Stimulated activated CD8-positive, alpha-beta memory T cell treated with anti-CD3 and anti-CD28 coated beads, Interleukin-4, amount 100 ng/mL, for 48 hours (primary cell): ENCODE data around the gene ZBTB18.
"Not testable (repeated sequence)": the region's sequence is repeated elsewhere in the genome, so short reads cannot be mapped to it uniquely, and the experiment has no call there.

ENCODE experiments used
- DNase-seq: peaks from one replicate; pipeline ENCODE4 v3.0.0-alpha.2; 2020

Gene ZBTB18

GRCh38 chr1:244050835-244051444, at the start of gene ZBTB18:
ZBTB18 (plus strand) TSS chr1:244051283; CDS start chr1:244051432, 149 bp downstream.
- DNase-seq = no peak

DNA sequence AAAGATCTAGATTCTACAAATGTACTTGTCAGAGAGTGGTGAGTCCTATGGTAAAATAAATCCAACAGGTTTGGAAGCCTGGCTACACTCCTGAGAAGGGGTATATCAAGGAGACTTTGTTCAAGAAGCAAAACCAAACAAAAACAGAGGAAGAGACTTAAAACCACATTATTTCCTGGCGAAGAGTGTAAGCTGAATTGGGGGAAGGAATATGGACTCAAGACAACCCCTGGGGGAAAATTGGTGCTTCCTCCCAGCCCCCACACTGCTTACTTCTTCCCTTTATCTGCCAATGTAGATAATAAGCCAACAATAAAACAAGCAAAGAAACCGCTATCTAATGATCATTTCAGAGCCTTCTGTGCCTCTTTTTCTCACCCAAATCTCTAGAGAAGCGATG, 48.4 kb upstream of the ZBTB18 start:
- no peak for DNase-seq

- no peak for DNase-seq
Measured at GRCh38 chr1:244005455-244005854, 45.6 kb upstream of the ZBTB18 start.

- DNase-seq = no peak
Measured at GRCh38 chr1:244006381-244006901, 44.6 kb upstream of the ZBTB18 start.

DNA sequence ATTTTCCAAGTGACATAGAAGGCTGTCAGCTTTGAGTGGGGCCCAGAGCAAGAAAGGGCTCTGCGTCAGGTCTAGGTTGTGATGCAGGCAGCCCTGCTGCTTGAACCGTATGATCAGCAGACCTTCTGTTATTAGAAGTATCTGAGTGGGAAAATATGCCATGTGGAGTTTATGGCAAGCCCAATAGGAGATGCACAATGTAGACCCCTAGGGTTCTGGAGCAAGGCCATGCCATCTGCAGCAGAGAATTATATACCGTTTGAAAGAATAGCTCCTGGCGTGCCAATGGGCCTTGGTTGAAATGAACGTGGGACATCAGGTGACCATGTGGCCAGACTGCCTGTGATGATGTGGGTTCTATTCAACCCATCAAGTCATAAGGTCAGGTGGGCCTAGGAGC, 44.1 kb upstream of the ZBTB18 start:
- DNase-seq = no peak

DNA sequence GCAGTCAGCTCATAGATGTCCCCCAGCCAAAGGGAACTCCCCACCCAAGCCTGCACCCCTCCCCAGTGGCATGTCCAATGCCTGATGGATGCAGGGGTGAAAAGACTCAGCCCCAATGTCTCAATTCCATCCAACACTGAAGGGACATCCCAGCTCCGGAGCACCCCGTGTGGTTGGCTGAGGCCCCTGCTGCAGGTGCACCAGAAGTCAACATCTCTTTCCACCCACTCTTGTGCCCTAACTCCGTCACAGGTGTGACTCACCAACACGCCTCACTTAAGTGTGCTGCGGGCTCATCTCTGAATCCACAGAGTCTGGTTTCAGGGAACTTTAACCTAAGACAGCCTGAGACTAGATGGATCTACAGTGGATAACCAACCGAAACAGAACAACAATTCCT, 40.9 kb upstream of the ZBTB18 start:
- DNase-seq = peak; percentile 59

DNA sequence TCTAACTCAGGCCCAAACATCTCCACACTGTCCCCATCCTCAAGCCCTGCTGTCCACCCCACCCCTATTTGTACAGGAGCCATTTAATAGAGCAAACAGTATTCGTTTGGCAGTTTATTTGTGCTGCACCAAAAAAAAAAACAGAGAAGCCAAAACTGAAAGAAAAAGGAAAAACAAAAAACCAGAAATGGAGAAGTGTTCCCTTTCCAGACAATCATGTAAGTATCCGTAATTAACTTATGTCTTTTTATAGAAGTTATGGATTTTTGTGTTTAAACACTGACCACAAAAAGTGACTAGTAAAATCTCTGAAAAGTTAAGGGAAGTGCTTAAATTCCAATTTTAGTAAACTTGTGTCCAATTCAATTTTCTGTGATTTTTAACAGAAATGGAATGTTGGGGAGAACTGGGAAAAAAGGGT, 40.4 kb upstream of the ZBTB18 start:
- no peak for DNase-seq

DNA sequence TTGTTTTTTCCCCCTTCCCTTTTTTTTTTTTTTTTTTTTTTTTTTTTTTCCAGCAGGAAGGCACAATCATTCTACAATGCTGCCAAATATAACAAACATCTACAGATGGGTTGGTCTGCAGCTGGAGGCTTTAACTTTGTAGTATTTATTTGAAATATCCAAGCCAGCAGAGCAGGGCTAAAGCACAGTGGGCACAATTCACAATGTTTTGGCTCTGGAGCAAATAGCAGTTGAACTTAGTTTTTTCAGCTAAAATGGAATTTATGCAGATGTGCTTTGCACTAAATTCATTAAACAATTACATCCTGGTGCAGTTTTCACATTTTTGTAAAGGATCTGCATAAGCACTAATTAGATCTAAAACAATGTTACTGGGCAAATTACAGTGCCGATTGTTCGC, 39.8 kb upstream of the ZBTB18 start:
- DNase-seq = no peak

GRCh38 chr1:244011786-244012185, 39.3 kb upstream of the ZBTB18 start:
- no peak for DNase-seq

DNA sequence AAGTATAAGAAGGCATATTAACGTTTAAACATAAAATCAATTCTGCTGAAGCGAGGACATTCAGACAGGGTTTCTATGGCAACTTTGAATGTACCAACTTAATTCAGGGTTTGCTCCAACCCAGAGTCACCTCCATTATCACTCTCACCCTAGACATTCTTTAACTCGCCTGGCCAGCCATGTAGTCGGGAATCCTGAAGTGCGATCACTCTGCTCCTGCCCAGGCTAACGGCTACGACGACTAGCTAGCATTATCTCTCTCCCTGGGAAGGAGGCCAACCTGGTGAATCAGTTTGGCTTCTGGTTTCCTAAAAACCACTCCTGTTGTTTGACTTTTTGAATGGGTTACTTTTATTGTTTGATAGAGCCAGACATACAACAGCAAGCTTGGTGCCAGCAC, 38.9 kb upstream of the ZBTB18 start:
- no peak for DNase-seq

DNA sequence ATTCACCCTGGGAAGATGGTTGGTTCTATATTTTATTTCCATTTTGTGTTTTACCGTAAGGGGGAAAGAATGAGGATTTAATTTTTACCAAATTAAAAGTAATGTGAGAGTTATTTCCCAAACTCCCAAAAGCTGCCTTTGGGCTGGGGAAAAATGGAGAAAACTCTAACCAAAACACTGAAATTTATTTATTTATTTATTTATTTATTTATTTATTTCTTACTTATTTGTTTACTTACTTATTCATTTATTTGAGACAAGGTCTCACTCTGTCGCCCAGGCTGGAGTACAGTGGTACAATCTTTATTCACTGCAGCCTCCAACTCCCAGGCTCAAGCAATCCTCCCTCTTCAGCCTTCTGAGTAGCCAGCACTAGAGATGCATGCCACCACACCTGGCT, 38.0 kb upstream of the ZBTB18 start:
- no peak for DNase-seq

DNA sequence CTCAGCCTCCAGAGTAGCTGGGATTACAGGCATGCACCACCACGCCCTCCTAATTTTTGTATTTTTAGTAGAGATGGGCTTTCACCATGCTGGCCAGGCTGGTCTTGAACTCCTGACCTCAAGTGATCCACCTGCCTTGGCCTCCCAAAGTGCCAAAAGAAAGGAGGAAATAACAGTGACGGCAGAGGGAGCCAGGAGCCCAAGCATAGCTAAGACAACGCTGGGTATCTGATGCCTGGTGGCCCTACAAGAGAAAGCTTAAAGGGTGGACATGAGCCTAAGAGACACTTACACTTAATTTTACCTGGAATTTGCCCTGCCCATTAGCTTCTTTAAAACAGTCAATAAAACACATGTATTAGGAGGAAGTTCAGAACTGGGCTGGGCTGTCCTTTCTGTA, 36.2 kb upstream of the ZBTB18 start:
- not testable (repeated sequence) for DNase-seq

- DNase-seq = no peak
Measured at GRCh38 chr1:244019982-244020485, 31.0 kb upstream of the ZBTB18 start.

DNA sequence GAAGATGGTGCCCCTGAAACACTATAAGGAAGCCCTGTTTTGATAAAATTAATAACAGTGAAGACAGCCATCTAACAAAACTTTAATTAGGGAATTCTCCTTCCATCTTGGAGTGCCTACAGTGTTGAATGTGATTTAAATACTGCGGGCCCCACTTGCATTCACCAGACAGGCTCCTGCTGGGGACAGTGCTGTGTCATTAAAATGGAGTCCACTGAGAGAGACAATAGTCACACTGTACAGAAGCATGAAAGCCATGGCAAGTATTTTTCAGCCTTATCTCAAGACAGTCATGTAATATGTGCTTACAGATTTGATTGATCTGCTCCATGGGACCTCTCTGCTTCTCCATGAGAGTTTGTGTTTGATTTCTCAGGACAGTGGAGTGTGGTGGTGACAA, 29.7 kb upstream of the ZBTB18 start:
- no peak for DNase-seq

GRCh38 chr1:244022311-244022710, 28.8 kb upstream of the ZBTB18 start:
- DNase-seq = no peak

GRCh38 chr1:244022864-244023440, 28.1 kb upstream of the ZBTB18 start:
- no peak for DNase-seq

DNA sequence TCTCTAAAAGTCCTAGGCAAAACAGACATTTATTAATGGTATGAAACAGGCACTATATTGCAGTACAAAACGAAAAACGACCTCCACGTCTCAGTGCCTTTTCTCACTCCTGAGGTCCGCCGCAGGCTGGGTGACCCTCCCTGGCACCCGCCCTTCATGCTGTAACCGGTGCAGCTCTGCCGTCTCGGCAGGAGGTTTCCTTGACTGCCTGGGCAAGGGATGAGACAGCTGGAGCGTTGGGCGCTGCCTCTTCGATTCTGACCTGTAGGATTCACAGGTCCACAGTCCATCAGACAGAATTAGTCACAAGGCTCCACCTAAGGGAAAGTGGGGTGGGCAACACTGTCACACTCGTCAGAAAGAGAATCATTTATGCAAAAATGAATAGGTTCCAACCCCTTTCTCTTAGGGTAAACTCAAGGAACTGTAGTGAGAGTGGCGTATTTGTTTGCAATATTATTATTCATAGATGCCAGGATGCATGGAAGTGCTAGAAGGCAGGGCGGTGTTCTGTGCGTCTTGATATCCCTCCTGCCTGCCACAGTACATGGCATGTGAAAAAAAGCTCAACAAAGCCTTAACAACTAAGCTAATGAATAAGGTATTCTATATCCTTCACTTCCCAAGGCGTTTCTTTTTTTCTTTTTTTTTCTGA, 23.5 kb upstream of the ZBTB18 start:
- no peak for DNase-seq

DNA sequence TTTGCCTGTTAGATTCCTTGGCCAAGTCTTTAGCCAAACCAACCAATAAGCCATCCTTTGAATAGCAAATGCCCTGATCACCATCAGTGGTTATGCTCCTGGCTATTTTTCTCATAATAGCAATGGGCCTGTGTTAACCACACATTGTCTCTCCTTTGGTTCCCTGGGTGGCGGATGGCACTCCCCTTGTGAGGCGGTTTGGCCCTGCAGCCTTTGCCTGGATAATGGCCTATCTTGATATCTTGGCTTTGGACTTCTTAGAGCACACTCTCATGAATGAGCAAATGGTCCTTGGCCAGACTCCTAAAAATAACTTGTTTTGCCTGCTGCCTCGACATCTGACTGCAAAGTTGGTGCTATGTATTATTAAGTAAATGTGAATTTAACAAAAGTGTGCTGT, 22.4 kb upstream of the ZBTB18 start:
- no peak for DNase-seq

GRCh38 chr1:244029124-244029523, 22.0 kb upstream of the ZBTB18 start:
- no peak for DNase-seq

DNA sequence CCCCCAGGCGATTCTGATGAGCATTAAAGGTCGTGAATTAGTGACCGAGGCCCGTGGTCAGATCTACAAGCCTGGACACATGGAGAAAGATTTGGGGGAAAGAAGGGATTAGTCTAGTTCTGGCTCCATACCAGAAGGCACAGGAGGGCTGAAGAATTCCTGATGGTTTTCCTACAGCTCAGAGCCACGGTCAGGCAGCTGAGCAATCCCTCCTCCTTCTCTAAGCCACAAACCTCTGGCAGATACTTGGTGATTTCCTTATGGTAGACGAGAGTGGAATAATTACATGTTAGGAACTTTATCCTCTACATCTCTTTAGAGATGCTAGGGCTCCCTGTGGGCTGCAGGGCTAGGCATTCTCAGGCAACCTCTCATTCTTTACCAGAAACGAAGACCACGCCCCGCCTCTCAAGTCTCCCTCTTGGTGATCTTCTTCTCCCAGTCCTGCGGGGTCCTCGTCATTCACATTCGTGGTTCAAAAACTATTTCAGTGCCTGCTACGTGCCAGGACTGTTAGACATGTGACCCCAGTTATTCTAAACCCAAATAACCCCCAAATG, 20.5 kb upstream of the ZBTB18 start:
- DNase-seq = no peak

DNA sequence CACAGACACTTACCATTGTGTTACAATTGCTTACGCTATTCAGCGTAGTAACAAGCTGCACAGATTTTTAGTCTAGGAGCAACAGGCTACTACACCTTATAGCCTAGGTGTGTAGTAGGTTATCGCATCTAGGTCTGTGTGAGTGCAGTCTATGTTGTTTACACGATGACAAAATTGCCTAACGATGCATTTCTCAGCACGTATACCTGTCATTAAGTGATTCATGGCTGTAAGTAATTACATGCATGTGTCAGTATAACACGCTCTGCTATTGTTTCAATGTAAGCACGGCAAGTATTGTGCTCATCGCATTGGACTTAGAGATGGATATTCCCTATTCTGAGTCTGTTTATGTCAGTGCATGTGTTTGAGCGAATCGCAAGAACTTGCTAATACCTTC, 15.7 kb upstream of the ZBTB18 start:
- DNase-seq = no peak

DNA sequence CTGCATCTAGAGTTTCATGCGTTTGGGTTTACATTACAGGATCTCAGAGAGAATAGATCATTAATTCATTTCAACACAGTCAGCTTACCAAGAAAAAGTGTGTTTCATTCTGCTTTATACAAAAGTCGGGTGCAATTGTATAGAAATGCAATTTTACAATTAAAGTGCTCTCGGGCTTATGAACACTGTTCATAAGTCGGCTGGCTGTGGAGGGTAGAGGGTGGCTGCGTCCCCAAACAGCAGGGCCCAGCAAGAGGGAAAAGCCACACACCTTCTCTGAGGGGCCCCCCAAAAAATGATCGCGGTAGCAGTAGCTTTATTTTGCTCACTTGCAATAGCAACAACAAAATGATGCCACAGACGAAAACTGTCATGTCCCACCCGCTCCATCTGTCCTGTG, 13.8 kb upstream of the ZBTB18 start:
- no peak for DNase-seq

DNA sequence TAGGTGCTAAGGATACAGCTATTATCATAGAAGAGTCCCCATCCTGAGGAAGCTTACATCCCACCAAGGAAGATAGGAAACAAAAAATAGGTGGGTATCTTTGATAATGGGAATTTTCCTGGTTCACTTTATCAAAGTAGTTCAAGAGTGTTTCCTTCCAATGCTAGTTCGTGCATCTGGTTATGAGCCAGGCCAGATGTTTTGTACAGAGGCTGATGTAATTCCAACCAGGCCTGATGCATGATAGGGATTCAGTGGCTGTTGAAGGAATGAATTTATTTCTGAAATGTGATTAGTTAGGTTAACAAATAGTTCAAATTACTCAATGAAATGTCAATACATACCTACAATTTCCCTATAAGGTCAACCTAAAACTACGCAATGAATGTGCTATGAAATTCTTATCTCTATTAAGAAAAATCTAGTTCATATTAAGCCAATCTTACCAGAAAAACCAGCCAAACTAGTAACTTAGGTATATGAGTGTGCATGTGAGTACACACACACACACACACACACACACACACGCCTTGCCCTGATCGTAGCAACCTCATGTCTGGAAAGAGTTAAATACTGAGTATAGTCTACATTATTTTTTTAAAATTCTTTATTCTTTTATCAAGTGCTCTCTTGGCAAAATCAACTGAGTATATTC, 9.5 kb upstream of the ZBTB18 start:
- no peak for DNase-seq
